ENCODE data around the gene NAALADL2.

NAALADL2 gene

DNA sequence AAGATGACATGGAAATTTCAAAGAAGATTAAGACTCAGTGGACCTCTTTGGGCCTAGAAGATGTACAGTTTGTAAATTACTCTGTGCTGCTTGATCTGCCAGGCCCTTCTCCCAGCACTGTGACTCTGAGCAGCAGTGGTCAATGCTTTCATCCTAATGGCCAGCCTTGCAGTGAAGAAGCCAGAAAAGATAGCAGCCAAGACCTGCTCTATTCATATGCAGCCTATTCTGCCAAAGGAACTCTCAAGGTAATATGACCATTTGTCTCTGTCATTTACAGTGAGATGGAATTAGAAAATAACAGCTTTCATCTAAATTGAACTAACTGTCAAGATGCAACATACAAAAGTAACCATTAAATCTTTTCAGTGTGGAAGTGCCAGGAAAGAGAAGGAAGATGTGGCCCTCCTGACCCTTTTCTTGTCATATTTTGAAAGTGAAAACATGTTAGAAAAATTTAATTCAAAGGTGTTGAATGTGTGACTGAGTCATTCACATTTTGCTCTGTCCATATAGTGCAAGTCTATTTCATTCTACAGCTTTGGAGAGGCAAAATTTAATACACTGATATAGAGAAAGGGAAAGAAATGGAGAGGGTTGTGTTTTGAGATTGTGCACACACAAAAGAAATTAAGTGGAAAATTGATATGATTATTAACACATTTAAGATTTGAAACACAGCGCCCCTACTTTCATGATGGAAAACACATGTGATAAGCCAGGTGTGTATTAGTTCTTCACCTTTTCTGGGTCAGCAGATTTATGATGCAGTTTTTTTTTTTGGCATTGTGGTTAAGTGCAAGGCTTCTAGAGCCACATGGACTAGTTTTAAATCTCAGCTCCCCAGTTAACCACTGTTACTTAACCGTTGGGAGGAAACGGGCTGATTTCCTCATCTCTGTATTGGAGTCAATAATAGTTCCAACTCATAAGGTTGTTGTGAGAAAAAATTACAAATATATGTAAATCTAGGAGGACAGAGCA lies 375.1 kb downstream of the NAALADL2 start:
- H3K4me3 ChIP-seq (ENCODE audit: low read length): no peak overlapping the region
- H3K27me3 ChIP-seq (ENCODE audit: control insufficient read depth, insufficient read depth, low read length): no peaks in the 10 kb centered on the region
- no peak overlapping the region for H3K9ac ChIP-seq (ENCODE audit: low read length)
- H3K4me1 ChIP-seq (ENCODE audit: control insufficient read depth, insufficient read depth, low read length): no peaks in the 10 kb centered on the region
- H3K9me3 ChIP-seq (ENCODE audit: control insufficient read depth, low read length): no peaks in the 10 kb centered on the region
- no peaks in the 10 kb centered on the region for H3K36me3 ChIP-seq (ENCODE audit: control insufficient read depth, insufficient read depth, low read length)

- Histone ChIP-seq H3K9ac (ENCODE audit: low read length) (no peak overlapping the region), H3K4me3 (ENCODE audit: low read length) (no peak overlapping the region), H3K36me3 (ENCODE audit: control insufficient read depth, insufficient read depth, low read length) (no peaks in the 10 kb centered on the region), H3K27me3 (ENCODE audit: control insufficient read depth, insufficient read depth, low read length) (no peaks in the 10 kb centered on the region), H3K9me3 (ENCODE audit: control insufficient read depth, low read length) (no peaks in the 10 kb centered on the region), H3K4me1 (ENCODE audit: control insufficient read depth, insufficient read depth, low read length) (no peaks in the 10 kb centered on the region)
These were observed 379.7 kb downstream of the NAALADL2 start for GRCh38 chr3:175238801-175239200.

DNA sequence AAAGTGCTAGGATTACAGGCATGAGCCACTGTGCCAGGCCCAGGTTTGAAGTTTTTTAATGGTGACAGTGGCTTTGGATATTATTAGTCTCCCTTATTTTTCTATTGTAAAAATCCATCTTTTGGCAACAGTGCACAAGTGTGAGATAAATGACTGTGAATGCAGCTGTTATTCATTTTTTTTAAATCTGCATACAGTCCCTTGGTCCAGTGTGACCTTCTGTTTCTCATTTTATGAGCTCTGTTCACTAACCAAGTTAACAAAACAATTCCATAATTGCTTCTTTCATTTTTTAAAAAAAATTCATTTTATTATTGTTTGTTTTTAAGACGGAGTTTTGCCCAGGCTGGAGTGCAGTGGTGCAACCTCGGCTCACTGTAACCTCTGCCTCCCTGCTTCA lies 381.8 kb downstream of the NAALADL2 start:
- no peak overlapping the region for H3K9ac ChIP-seq (ENCODE audit: low read length)
- no peak overlapping the region for H3K4me3 ChIP-seq (ENCODE audit: low read length)
- no peaks in the 10 kb centered on the region for H3K9me3 ChIP-seq (ENCODE audit: control insufficient read depth, low read length)
- no peaks in the 10 kb centered on the region for H3K4me1 ChIP-seq (ENCODE audit: control insufficient read depth, insufficient read depth, low read length)
- no peaks in the 10 kb centered on the region for H3K27me3 ChIP-seq (ENCODE audit: control insufficient read depth, insufficient read depth, low read length)
- no peaks in the 10 kb centered on the region for H3K36me3 ChIP-seq (ENCODE audit: control insufficient read depth, insufficient read depth, low read length)

- no peaks in the 10 kb centered on the region for H3K36me3 ChIP-seq (ENCODE audit: control insufficient read depth, insufficient read depth, low read length)
- no peaks in the 10 kb centered on the region for H3K9me3 ChIP-seq (ENCODE audit: control insufficient read depth, low read length)
- no peak overlapping the region for H3K9ac ChIP-seq (ENCODE audit: low read length)
- no peak overlapping the region for H3K4me3 ChIP-seq (ENCODE audit: low read length)
- no peaks in the 10 kb centered on the region for H3K4me1 ChIP-seq (ENCODE audit: control insufficient read depth, insufficient read depth, low read length)
- no peaks in the 10 kb centered on the region for H3K27me3 ChIP-seq (ENCODE audit: control insufficient read depth, insufficient read depth, low read length)
These were observed 383.1 kb downstream of the NAALADL2 start for GRCh38 chr3:175242243-175242642.

GRCh38 chr3:175246234-175246633 lies 387.1 kb downstream of the NAALADL2 start:
- Histone ChIP-seq H3K27me3 (ENCODE audit: control insufficient read depth, insufficient read depth, low read length) (no peaks in the 10 kb centered on the region), H3K4me1 (ENCODE audit: control insufficient read depth, insufficient read depth, low read length) (no peaks in the 10 kb centered on the region), H3K4me3 (ENCODE audit: low read length) (no peak overlapping the region), H3K9ac (ENCODE audit: low read length) (no peak overlapping the region), H3K9me3 (ENCODE audit: control insufficient read depth, low read length) (no peaks in the 10 kb centered on the region), H3K36me3 (ENCODE audit: control insufficient read depth, insufficient read depth, low read length) (no peaks in the 10 kb centered on the region)

- Histone ChIP-seq H3K9ac (ENCODE audit: low read length) (no peak overlapping the region), H3K9me3 (ENCODE audit: control insufficient read depth, low read length) (no peaks in the 10 kb centered on the region), H3K27me3 (ENCODE audit: control insufficient read depth, insufficient read depth, low read length) (no peaks in the 10 kb centered on the region), H3K4me1 (ENCODE audit: control insufficient read depth, insufficient read depth, low read length) (no peaks in the 10 kb centered on the region), H3K36me3 (ENCODE audit: control insufficient read depth, insufficient read depth, low read length) (no peaks in the 10 kb centered on the region), H3K4me3 (ENCODE audit: low read length) (no peak overlapping the region)
These were observed 387.6 kb downstream of the NAALADL2 start for GRCh38 chr3:175246766-175247165.

DNA sequence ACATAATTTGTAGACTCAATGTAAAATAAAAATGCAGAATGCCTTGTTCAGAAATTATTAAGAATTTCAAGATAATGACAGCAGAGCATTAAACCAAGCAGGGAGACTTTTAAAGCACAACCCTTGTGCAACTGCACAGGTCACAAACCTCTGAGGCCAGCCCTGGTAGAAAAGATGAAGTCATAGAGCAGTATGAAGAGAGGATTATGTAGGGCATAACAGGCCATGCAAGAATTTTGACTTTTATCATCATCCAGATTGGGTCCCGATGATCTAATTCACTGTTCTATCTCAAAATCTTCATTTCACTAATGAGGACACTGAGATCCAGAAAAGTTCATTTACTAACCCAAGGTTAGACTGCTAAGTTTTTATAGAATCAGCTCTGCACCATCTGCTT lies 388.5 kb downstream of the NAALADL2 start:
- no peaks in the 10 kb centered on the region for H3K36me3 ChIP-seq (ENCODE audit: control insufficient read depth, insufficient read depth, low read length)
- no peak overlapping the region for H3K9ac ChIP-seq (ENCODE audit: low read length)
- H3K4me1 ChIP-seq (ENCODE audit: control insufficient read depth, insufficient read depth, low read length): no peaks in the 10 kb centered on the region
- H3K9me3 ChIP-seq (ENCODE audit: control insufficient read depth, low read length): no peaks in the 10 kb centered on the region
- H3K4me3 ChIP-seq (ENCODE audit: low read length): no peak overlapping the region
- H3K27me3 ChIP-seq (ENCODE audit: control insufficient read depth, insufficient read depth, low read length): no peaks in the 10 kb centered on the region

GRCh38 chr3:175248832-175249231 lies 389.7 kb downstream of the NAALADL2 start:
- no peaks in the 10 kb centered on the region for H3K27me3 ChIP-seq (ENCODE audit: control insufficient read depth, insufficient read depth, low read length)
- no peaks in the 10 kb centered on the region for H3K4me1 ChIP-seq (ENCODE audit: control insufficient read depth, insufficient read depth, low read length)
- H3K9me3 ChIP-seq (ENCODE audit: control insufficient read depth, low read length): no peaks in the 10 kb centered on the region
- H3K4me3 ChIP-seq (ENCODE audit: low read length): no peak overlapping the region
- no peaks in the 10 kb centered on the region for H3K36me3 ChIP-seq (ENCODE audit: control insufficient read depth, insufficient read depth, low read length)
- H3K9ac ChIP-seq (ENCODE audit: low read length): no peak overlapping the region

DNA sequence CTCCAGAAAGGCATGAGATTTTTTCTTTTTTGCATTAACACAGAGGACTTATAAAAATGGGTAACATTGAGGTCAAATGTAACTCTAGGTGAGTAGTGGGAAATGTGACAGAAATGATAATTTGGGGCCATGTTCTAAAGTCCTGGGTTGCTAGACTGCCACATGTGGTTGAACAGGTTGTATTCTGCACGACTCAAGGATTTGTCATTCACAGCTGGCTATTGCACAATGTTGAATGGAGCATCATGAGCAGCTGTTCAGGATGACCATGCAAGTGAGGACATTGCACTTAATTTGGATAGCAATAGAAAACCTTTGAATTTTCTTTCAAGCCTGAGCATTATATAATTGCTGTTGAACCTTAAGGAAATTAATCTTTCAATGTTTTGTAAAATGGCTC lies 396.6 kb downstream of the NAALADL2 start:
- no peak overlapping the region for H3K9ac ChIP-seq (ENCODE audit: low read length)
- H3K4me3 ChIP-seq (ENCODE audit: low read length): no peak overlapping the region
- peaks cover 8% of the 10 kb centered on the region for H3K4me1 ChIP-seq (ENCODE audit: control insufficient read depth, insufficient read depth, low read length)
- no peaks in the 10 kb centered on the region for H3K36me3 ChIP-seq (ENCODE audit: control insufficient read depth, insufficient read depth, low read length)
- H3K27me3 ChIP-seq (ENCODE audit: control insufficient read depth, insufficient read depth, low read length): no peaks in the 10 kb centered on the region
- no peaks in the 10 kb centered on the region for H3K9me3 ChIP-seq (ENCODE audit: control insufficient read depth, low read length)

DNA sequence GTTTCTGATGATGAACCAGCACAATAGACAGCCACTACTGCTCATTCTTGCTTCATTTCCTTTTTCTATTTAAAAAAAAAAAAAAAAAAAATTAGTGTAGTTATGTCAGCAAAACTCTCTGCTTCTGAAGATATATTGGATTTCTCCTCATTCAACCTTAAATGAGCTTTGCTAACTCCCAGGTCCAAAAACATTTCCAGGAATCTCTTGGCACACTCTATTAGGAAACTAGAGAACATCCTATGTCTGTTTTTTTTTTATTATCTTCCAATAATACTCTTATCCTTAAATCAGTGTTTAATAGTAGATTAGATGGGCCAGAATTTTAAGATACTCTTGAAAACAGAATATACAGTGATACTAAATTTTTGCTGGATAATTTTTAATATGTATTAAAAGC lies 398.0 kb downstream of the NAALADL2 start:
- Histone ChIP-seq H3K4me3 (ENCODE audit: low read length) (no peak overlapping the region), H3K9me3 (ENCODE audit: control insufficient read depth, low read length) (no peaks in the 10 kb centered on the region), H3K27me3 (ENCODE audit: control insufficient read depth, insufficient read depth, low read length) (no peaks in the 10 kb centered on the region), H3K36me3 (ENCODE audit: control insufficient read depth, insufficient read depth, low read length) (no peaks in the 10 kb centered on the region), H3K4me1 (ENCODE audit: control insufficient read depth, insufficient read depth, low read length) (peaks cover 8% of the 10 kb centered on the region), H3K9ac (ENCODE audit: low read length) (no peak overlapping the region)

DNA sequence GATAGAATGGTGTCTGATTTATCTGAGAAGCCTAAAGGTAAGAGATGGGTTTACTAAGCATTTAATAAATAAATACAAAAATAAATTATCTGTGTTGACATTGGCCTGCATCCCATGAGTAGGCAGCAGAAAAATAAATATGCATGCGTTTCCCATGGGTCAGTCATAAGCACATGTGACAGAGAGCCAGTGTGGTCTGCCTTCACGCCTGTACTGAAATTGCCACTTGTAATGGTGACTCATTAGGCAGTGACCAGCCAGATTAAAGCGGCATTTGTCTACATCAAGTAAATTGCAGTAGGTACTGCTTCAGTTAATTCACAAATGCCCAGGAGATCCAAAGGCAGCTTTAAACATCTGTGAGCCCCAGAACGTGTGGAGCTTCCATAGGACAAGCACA lies 399.6 kb downstream of the NAALADL2 start:
- Histone ChIP-seq H3K36me3 (ENCODE audit: control insufficient read depth, insufficient read depth, low read length) (no peaks in the 10 kb centered on the region), H3K9me3 (ENCODE audit: control insufficient read depth, low read length) (no peaks in the 10 kb centered on the region), H3K4me1 (ENCODE audit: control insufficient read depth, insufficient read depth, low read length) (peaks cover 8% of the 10 kb centered on the region), H3K9ac (ENCODE audit: low read length) (no peak overlapping the region), H3K27me3 (ENCODE audit: control insufficient read depth, insufficient read depth, low read length) (no peaks in the 10 kb centered on the region), H3K4me3 (ENCODE audit: low read length) (no peak overlapping the region)

DNA sequence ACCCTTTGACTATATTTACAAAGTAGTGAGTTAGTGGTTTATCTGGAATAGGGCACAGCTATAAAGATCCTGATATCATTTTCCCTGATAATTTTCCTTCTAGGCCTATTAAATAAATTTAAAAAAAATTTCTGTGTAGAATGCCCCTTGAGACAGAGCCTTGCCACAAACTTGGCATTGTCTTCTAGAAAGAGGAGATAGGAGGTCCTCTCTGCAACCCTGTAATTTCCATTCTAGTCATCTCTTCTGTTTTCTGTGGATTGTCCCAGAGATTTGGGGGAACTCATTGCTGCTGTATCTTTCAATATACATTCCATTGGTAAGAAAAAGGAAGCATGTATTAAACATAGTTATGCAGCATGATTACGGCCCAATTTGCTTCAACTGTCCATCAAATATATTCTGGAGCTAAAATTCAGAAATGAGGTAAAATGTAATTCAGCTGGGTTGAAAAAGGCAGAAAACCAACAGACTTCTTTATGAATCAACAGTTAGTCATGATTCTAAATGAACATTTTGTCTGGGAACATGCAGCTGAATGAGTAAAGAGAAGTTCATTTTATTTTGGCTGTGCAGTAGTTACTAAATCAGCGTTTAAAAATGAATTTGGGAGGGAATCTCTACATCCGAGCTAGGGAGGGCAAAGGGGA lies 401.1 kb downstream of the NAALADL2 start:
- no peak overlapping the region for H3K9ac ChIP-seq (ENCODE audit: low read length)
- H3K9me3 ChIP-seq (ENCODE audit: control insufficient read depth, low read length): no peaks in the 10 kb centered on the region
- no peaks in the 10 kb centered on the region for H3K27me3 ChIP-seq (ENCODE audit: control insufficient read depth, insufficient read depth, low read length)
- no peaks in the 10 kb centered on the region for H3K36me3 ChIP-seq (ENCODE audit: control insufficient read depth, insufficient read depth, low read length)
- H3K4me1 ChIP-seq (ENCODE audit: control insufficient read depth, insufficient read depth, low read length): peaks cover 8% of the 10 kb centered on the region
- no peak overlapping the region for H3K4me3 ChIP-seq (ENCODE audit: low read length)
